Measurements from ENCODE around the gene WDR82.

The WDR82 gene

GRCh38 chr3:52237006-52237656 lies 41.3 kb downstream of the WDR82 start:
- no peak for DNase-seq

GRCh38 chr3:52236424-52236886 lies 42.0 kb downstream of the WDR82 start:
- no peak for DNase-seq

GRCh38 chr3:52234516-52235447 lies 43.7 kb downstream of the WDR82 start:
- no peak for DNase-seq

- no peak for DNase-seq
Measured at GRCh38 chr3:52233968-52234367, 44.5 kb downstream of the WDR82 start.

- no peak for DNase-seq
Measured at GRCh38 chr3:52233108-52233591, 45.3 kb downstream of the WDR82 start.

GRCh38 chr3:52232279-52233107 lies 46.0 kb downstream of the WDR82 start:
- DNase-seq, result no peak

GRCh38 chr3:52231502-52232278 lies 46.8 kb downstream of the WDR82 start:
- peak; percentile 35 for DNase-seq

- no peak for DNase-seq
Measured at GRCh38 chr3:52230889-52231499, 47.5 kb downstream of the WDR82 start.

GRCh38 chr3:52230461-52230860 lies 48.0 kb downstream of the WDR82 start:
- DNase-seq, result no peak

GRCh38 chr3:52229656-52230055 lies 48.8 kb downstream of the WDR82 start:
- no peak for DNase-seq

- DNase-seq, result no peak
Measured at GRCh38 chr3:52228751-52229291, 49.6 kb downstream of the WDR82 start.

- no peak for DNase-seq
Measured at GRCh38 chr3:52228266-52228665, 50.2 kb downstream of the WDR82 start.

- DNase-seq, result no peak
Measured at GRCh38 chr3:52227766-52228165, 50.7 kb downstream of the WDR82 start.

GRCh38 chr3:52227117-52227516 lies 51.3 kb downstream of the WDR82 start:
- DNase-seq, result no peak

- no peak for DNase-seq
Measured at GRCh38 chr3:52226229-52226817, 52.1 kb downstream of the WDR82 start.

GRCh38 chr3:52225452-52226228 lies 52.8 kb downstream of the WDR82 start, which contains the start of gene TLR9:
TLR9 (minus strand) TSS chr3:52225645; CDS start chr3:52225529, 116 bp downstream.
- DNase-seq, result no peak

GRCh38 chr3:52223449-52224408 lies 54.7 kb downstream of the WDR82 start:
- no peak for DNase-seq

Data from fibroblast of skin of abdomen (primary cell).